Spleen (tissue), 11 donors: Measurements from ENCODE around the gene FTCDNL1. TPM values are rescaled to one million over a fixed set of nuclear protein-coding genes. Genes with fewer than 3 reads are reported as not detected.

Experiments used
- DNase-seq: peaks from one replicate; pipeline ENCODE4 v3.0.0-alpha.2; 2020
- H3K27ac ChIP-seq, 8 donors: fragments of 200-600 bp; sonication (generic) in 7 of 8; 1 replicate in 4 of 8; 2 replicates in 4 of 8; pipeline versions ENCODE4 v1.5.0 to v1.8.0; 2016 to 2021; ENCODE audit warnings: inconsistent platforms in 4 of 8, mild to moderate bottlenecking in 4 of 8, moderate library complexity in 1 of 8
- H3K27me3 ChIP-seq, 7 donors: fragments of 200-600 bp; sonication (generic) in 6 of 7; replicated peaks in 1 of 7; 1 replicate in 4 of 7; 2 replicates in 3 of 7; pipeline versions ENCODE4 v1.5.0 to v1.8.0; 2016 to 2021; ENCODE audit warnings: inconsistent platforms in 3 of 7, mild to moderate bottlenecking in 1 of 7
- H3K36me3 ChIP-seq, 6 donors: fragments of 200-600 bp; sonication (generic) in 5 of 6; 1 replicate in 4 of 6; 2 replicates in 2 of 6; pipeline versions ENCODE4 v1.5.0 to v1.8.0; 2016 to 2021; ENCODE audit warnings: inconsistent platforms in 2 of 6
- H3K4me1 ChIP-seq, 6 donors: fragments of 200-600 bp; sonication (generic) in 5 of 6; 1 replicate in 3 of 6; 2 replicates in 3 of 6; pipeline versions ENCODE4 v1.5.0 to v1.8.0; 2016 to 2021; ENCODE audit warnings: inconsistent platforms in 3 of 6
- H3K4me3 ChIP-seq, 8 donors: fragments of 200-600 bp; sonication (generic) in 7 of 8; 1 replicate in 4 of 8; 2 replicates in 4 of 8; pipeline versions ENCODE4 v1.5.0 to v1.8.0; 2016 to 2021; ENCODE audit warnings: inconsistent platforms in 4 of 8, mild to moderate bottlenecking in 4 of 8, moderate library complexity in 2 of 8
- H3K9me3 ChIP-seq, 8 donors: fragments of 200-600 bp; sonication (generic) in 7 of 8; 1 replicate in 4 of 8; 2 replicates in 4 of 8; pipeline versions ENCODE4 v1.5.0 to v1.8.0; 2016 to 2021; ENCODE audit warnings: inconsistent platforms in 4 of 8
- POLR2A ChIP-seq, 3 donors: fragments of 450-650 bp; IDR thresholded peaks; one replicate each; pipeline ENCODE4 v1.5.1; 2017; ENCODE audit warnings: antibody characterized with exemption in 3 of 3, mild to moderate bottlenecking in 1 of 3
- POLR2AphosphoS5 ChIP-seq, 3 donors: sonication (generic); formaldehyde crosslinking; IDR thresholded peaks; one replicate each; pipeline ENCODE4 v1.5.1; 2017; ENCODE audit warnings: antibody characterized with exemption in 3 of 3
- WGBS, 5 donors: extraction: QIAGEN DNeasy Blood & Tissue Kit in 3 of 5; methylation state at CpG; one replicate each; pipeline versions ENCODE4 v1.1.5 to v1.1.7; 2013 to 2018; 5-methylcytosine and 5-hydroxymethylcytosine counted together
- intact Hi-C: fragments of 100-400 bp; cut with DNase I; formaldehyde crosslinking; loops from one replicate; pipeline ENCODE4 v1.15.0; 2023; ENCODE audit warnings: low total_unique reads
- polyA plus RNA-seq, 3 donors: library from polyadenylated mRNA; stranded (reverse); fragments of 200-250 nt; gene quantifications; one replicate each; pipeline ENCODE4 v1.2.1, GENCODE V29; 2013
- total RNA-seq, 7 donors: library from RNA; depleted of rRNA in 3 of 7; stranded (reverse); fragments of >200 nt in 3 of 7; fragmentation: NEBNext Ultra II Directional in 4 of 7; extraction: Animal tissue kit (Norgen Biotek cat#: 25700) in 4 of 7; gene quantifications; one replicate each; pipeline versions ENCODE4 v1.1.0 to v1.2.1, GENCODE V29; 2016 to 2021
- TF ChIP-seq, protein P1 (sequence below), 11 experiments: fragments of 200-600 bp in 7 of 11; fragments of 450-650 bp in 4 of 11; sonication (generic) in 4 of 11; IDR thresholded peaks in 8 of 11; conservative IDR thresholded peaks in 3 of 11; 1 replicate in 7 of 11; 2 replicates in 4 of 11; pipeline versions ENCODE4 v1.4.0 to v1.8.0; 2016 to 2021; ENCODE audit warnings: antibody characterized with exemption in 11 of 11, inconsistent platforms in 4 of 11, mild to moderate bottlenecking in 1 of 11
- donor health status: healthy with polysubstance abuse.
- donor health status: DM: no; HTN: no; CAD: no; lungs with moderate emphysema.
- donor health status: DM: no; HTN: no; CAD: no.
- donor health status: Bipolar disorder and iron deficiency.
- donor health status: healthy.
- donor health status: DM: no; HTN: no; CAD: no.
- donor health status: DM: yes; HTN: yes; CAD: no.

FTCDNL1 gene
- total and polyA plus RNA-seq, 10 donors = 2.1 to 10.3 (median 7.0) TPM

DNA sequence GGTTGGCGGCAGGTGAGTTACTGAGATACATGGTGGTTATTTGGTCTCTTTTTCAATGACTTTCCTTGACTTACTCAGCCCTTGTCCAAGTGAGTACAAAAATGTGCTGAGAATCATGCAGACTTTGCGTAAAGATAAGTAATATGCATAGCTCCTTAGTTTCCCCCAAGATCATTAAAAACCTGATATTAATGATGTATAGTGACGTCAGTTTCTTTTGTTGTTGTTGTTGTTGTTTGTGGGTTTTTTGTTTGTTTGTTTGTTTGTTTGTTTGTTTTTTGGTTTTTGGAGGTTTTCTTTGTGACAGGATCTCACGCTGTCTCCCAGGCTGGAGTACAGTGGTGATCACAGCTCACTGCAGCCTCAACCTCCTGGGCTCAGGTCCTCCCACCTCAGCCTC is 14.9 kb upstream of the FTCDNL1 start:
- DNase-seq = no peak
- no peak overlapping the region for H3K4me3 ChIP-seq
- no peaks in the 10 kb centered on the region for H3K27me3 ChIP-seq
- TF ChIP-seq, protein P1, sequence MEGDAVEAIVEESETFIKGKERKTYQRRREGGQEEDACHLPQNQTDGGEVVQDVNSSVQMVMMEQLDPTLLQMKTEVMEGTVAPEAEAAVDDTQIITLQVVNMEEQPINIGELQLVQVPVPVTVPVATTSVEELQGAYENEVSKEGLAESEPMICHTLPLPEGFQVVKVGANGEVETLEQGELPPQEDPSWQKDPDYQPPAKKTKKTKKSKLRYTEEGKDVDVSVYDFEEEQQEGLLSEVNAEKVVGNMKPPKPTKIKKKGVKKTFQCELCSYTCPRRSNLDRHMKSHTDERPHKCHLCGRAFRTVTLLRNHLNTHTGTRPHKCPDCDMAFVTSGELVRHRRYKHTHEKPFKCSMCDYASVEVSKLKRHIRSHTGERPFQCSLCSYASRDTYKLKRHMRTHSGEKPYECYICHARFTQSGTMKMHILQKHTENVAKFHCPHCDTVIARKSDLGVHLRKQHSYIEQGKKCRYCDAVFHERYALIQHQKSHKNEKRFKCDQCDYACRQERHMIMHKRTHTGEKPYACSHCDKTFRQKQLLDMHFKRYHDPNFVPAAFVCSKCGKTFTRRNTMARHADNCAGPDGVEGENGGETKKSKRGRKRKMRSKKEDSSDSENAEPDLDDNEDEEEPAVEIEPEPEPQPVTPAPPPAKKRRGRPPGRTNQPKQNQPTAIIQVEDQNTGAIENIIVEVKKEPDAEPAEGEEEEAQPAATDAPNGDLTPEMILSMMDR (IDR thresholded peaks at IDR 0.05 in 8 of 11, conservative IDR thresholded peaks at IDR 0.05 in 3 of 11) = no peak
- TF ChIP-seq POLR2A (IDR thresholded peaks at IDR 0.05) (no peak), POLR2AphosphoS5 (IDR thresholded peaks at IDR 0.05) (no peak)
- intact Hi-C loops = loop anchor here (10.0 kb wide), 1 partner anchor 161 kb away; no protein-coding TSS in a partner anchor
- H3K36me3 ChIP-seq = no peaks in the 10 kb centered on the region
- H3K9me3 ChIP-seq = no peaks in the 10 kb centered on the region
- H3K27ac ChIP-seq = no peak overlapping the region
- H3K4me1 ChIP-seq = peaks cover 0 to 6% (median 0%) of the 10 kb centered on the region in 6 donors
- 92 to 96% (median 94%) methylated on average over 4 of the region's 4 CpGs for WGBS, 5 donors

- no peaks in the 10 kb centered on the region for H3K9me3 ChIP-seq
- no peak for DNase-seq
- H3K4me3 ChIP-seq = no peak overlapping the region
- peaks cover 0 to 6% (median 0%) of the 10 kb centered on the region in 6 donors for H3K4me1 ChIP-seq
- H3K27ac ChIP-seq = no peak overlapping the region
- WGBS, 5 donors = 77 to 91% (median 85%) methylated on average over 3 of the region's 3 CpGs
- H3K27me3 ChIP-seq = peaks cover 0 to 7% (median 0%) of the 10 kb centered on the region in 7 donors
- H3K36me3 ChIP-seq = no peaks in the 10 kb centered on the region
- TF ChIP-seq, protein P1 (IDR thresholded peaks at IDR 0.05 in 8 of 11, conservative IDR thresholded peaks at IDR 0.05 in 3 of 11) = no peak
- TF ChIP-seq POLR2AphosphoS5 (IDR thresholded peaks at IDR 0.05) = no peak
- no peak for TF ChIP-seq POLR2A (IDR thresholded peaks at IDR 0.05)
- intact Hi-C loops = loop anchor here (10.0 kb wide), 1 partner anchor 158 kb away; no protein-coding TSS in a partner anchor
Measured at GRCh38 chr2:199862788-199863187, 11.8 kb upstream of the FTCDNL1 start.

DNA sequence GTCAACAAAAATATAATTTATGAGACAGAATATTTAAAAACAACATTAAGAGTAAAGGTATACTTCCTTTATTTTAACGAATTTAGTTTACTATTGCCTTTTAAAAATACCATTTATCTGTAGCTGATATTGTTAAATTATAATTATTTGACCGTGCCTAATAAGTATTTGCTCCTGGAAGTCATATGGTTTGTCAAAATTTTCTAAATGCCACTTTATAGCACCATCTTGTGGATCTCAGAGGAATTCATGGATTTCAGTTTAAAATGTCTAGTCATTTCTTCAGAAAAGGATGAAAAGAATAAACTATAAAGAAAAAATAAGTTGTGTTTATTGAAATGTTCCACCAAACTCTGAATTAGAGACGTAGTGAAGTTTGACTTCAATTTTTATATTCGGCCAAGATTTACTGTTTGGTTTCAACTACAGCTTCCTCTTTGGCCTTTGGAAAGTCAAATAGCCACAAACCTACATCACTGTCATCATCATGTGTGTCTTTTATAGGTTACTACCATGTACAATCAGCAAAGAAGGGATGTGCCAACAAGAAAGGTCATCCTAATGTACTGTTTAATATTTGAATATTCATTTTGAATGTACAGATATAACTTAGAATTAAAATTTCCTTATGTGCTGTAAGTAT is 10.3 kb upstream of the FTCDNL1 start:
- Histone ChIP-seq H3K4me1 (peaks cover 0 to 6% (median 0%) of the 10 kb centered on the region in 6 donors), H3K36me3 (no peaks in the 10 kb centered on the region), H3K9me3 (no peaks in the 10 kb centered on the region), H3K4me3 (no peak overlapping the region), H3K27ac (no peak overlapping the region), H3K27me3 (peaks cover 0 to 7% (median 0%) of the 10 kb centered on the region in 7 donors)
- DNase-seq = no peak
- 1 to 8% (median 4%) methylated on average over 4 of the region's 4 CpGs for WGBS, 5 donors
- no peak for TF ChIP-seq POLR2AphosphoS5 (IDR thresholded peaks at IDR 0.05)
- no peak for TF ChIP-seq POLR2A (IDR thresholded peaks at IDR 0.05)
- TF ChIP-seq, protein P1 (IDR thresholded peaks at IDR 0.05 in 8 of 11, conservative IDR thresholded peaks at IDR 0.05 in 3 of 11) = peak; percentile 14 to 63 (median 55)
- intact Hi-C loops = loop anchor here (10.0 kb wide), 1 partner anchor 156 kb away; no protein-coding TSS in a partner anchor

DNA sequence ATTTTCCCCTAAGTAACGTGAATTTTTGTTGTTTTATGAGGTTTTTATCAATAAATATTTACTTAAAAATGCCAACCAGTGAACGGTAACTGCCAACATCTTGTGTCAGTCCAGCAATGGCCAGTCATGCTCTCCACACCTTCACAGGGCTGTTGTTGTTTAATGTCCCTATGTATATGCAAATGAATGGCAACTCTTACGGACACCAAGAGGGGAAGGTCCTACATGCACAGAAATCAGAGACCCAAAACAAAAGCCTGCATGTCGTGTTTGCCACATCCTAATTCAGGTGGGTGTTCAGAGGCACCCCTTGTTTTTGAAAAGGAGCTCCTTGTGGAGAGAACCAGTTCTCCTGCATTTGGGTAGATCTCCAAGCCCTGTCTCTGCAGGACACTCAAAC is 4.8 kb upstream of the FTCDNL1 start:
- no peak for TF ChIP-seq POLR2AphosphoS5 (IDR thresholded peaks at IDR 0.05)
- TF ChIP-seq, protein P1 (IDR thresholded peaks at IDR 0.05 in 8 of 11, conservative IDR thresholded peaks at IDR 0.05 in 3 of 11) = no peak
- TF ChIP-seq POLR2A (IDR thresholded peaks at IDR 0.05) = no peak
- no peaks in the 10 kb centered on the region for H3K36me3 ChIP-seq
- no peak for DNase-seq
- H3K4me3 ChIP-seq = no peak overlapping the region
- H3K27me3 ChIP-seq = peaks cover 0 to 6% (median 0%) of the 10 kb centered on the region in 7 donors
- no peaks in the 10 kb centered on the region for H3K9me3 ChIP-seq
- WGBS, 5 donors = 58 to 76% (median 65%) methylated on average over 4 of the region's 4 CpGs
- peaks cover 0 to 14% (median 9%) of the 10 kb centered on the region in 6 donors for H3K4me1 ChIP-seq
- no peak overlapping the region for H3K27ac ChIP-seq
- intact Hi-C loops = no loop called here
